ENCODE measurements around the gene GP2.

Gene GP2

DNA sequence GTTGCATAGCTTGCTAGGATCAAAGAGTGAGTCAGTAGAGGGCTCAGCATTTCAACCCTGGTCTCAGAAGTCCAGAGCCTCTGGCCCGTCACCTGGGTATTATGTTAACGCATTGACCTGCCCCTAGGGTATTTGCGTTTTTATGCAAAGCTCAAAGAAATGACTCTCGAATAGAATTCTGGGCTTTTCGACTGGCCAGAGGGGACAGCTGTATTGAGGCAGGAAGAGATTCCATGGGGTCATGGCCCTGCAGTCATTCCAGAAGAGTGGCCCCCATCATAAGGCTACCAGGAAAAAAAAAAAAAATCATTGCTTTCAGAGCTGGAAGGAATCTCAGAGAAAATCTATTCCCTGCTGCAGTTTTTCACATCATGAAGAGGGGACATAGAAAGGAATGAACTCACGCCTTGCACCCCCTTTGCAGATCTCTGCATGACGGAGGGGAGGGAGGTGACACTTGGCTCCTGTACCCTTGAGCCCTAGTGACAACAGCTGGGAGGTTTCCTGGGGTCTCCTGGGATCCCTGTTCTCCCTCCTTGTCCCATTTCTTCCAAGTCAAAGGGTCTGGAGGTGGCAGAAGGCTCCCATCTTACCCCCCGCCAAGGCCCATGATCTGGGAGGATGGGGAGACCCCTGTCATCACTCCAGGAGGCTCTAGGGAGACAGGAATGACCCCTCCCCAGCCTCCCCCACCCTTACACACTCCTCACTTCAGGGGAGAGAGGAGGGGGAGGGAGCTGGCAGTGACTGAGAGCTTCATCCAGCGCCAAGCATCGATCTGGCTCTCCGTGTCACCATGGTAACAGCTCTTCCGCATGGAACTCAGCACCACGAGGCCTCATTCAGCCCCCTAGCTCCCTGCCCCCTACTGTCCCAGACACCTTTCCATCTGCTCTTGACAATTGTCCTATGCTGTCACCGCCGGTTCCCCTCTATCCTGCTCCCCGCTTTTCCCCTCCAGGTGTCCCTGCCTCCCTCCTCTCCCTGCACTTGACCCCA, 35.8 kb downstream of the GP2 start:
- TF ChIP-seq, protein P1, sequence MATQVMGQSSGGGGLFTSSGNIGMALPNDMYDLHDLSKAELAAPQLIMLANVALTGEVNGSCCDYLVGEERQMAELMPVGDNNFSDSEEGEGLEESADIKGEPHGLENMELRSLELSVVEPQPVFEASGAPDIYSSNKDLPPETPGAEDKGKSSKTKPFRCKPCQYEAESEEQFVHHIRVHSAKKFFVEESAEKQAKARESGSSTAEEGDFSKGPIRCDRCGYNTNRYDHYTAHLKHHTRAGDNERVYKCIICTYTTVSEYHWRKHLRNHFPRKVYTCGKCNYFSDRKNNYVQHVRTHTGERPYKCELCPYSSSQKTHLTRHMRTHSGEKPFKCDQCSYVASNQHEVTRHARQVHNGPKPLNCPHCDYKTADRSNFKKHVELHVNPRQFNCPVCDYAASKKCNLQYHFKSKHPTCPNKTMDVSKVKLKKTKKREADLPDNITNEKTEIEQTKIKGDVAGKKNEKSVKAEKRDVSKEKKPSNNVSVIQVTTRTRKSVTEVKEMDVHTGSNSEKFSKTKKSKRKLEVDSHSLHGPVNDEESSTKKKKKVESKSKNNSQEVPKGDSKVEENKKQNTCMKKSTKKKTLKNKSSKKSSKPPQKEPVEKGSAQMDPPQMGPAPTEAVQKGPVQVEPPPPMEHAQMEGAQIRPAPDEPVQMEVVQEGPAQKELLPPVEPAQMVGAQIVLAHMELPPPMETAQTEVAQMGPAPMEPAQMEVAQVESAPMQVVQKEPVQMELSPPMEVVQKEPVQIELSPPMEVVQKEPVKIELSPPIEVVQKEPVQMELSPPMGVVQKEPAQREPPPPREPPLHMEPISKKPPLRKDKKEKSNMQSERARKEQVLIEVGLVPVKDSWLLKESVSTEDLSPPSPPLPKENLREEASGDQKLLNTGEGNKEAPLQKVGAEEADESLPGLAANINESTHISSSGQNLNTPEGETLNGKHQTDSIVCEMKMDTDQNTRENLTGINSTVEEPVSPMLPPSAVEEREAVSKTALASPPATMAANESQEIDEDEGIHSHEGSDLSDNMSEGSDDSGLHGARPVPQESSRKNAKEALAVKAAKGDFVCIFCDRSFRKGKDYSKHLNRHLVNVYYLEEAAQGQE (IDR thresholded peaks at IDR 0.05; ENCODE audit: low read depth): no peak
- TF ChIP-seq EP300 (IDR thresholded peaks at IDR 0.05; ENCODE audit: borderline replicate concordance) (no peak), CEBPB (IDR thresholded peaks at IDR 0.05) (no peak), CREB1 (IDR thresholded peaks at IDR 0.05; ENCODE audit: low read depth) (no peak), USF1 (IDR thresholded peaks at IDR 0.05) (no peak), ZBTB7A (IDR thresholded peaks at IDR 0.05; ENCODE audit: low read depth) (no peak), NFIC (IDR thresholded peaks at IDR 0.05) (no peak), RAD21 (IDR thresholded peaks at IDR 0.05; ENCODE audit: low read depth) (no peak), TEAD4 (IDR thresholded peaks at IDR 0.05) (no peak), TAF1 (IDR thresholded peaks at IDR 0.05; ENCODE audit: low read depth) (no peak), TCF12 (IDR thresholded peaks at IDR 0.05; ENCODE audit: low read depth) (no peak), EGR1 (IDR thresholded peaks at IDR 0.05) (no peak), YY1 (IDR thresholded peaks at IDR 0.05; ENCODE audit: low read depth) (no peak)
- TF ChIP-seq, protein P2, sequence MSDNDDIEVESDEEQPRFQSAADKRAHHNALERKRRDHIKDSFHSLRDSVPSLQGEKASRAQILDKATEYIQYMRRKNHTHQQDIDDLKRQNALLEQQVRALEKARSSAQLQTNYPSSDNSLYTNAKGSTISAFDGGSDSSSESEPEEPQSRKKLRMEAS (IDR thresholded peaks at IDR 0.05): no peak

- no peak for TF ChIP-seq EGR1 (IDR thresholded peaks at IDR 0.05)
- no peak for TF ChIP-seq NFIC (IDR thresholded peaks at IDR 0.05)
- TF ChIP-seq EP300 (IDR thresholded peaks at IDR 0.05; ENCODE audit: borderline replicate concordance): no peak
- TF ChIP-seq CREB1 (IDR thresholded peaks at IDR 0.05; ENCODE audit: low read depth): no peak
- TF ChIP-seq ZBTB7A (IDR thresholded peaks at IDR 0.05; ENCODE audit: low read depth): no peak
- no peak for TF ChIP-seq CEBPB (IDR thresholded peaks at IDR 0.05)
- no peak for TF ChIP-seq TCF12 (IDR thresholded peaks at IDR 0.05; ENCODE audit: low read depth)
These were observed 37.7 kb downstream of the GP2 start for GRCh38 chr16:20289571-20289970.

GRCh38 chr16:20285993-20286499, 41.3 kb downstream of the GP2 start:
- TF ChIP-seq USF1 (IDR thresholded peaks at IDR 0.05): no peak
- TF ChIP-seq TAF1 (IDR thresholded peaks at IDR 0.05; ENCODE audit: low read depth): no peak
- no peak for TF ChIP-seq CREB1 (IDR thresholded peaks at IDR 0.05; ENCODE audit: low read depth)
- TF ChIP-seq FOXM1 (IDR thresholded peaks at IDR 0.05; ENCODE audit: borderline replicate concordance, low read depth): no peak
- no peak for TF ChIP-seq ZBTB7A (IDR thresholded peaks at IDR 0.05; ENCODE audit: low read depth)
- TF ChIP-seq YY1 (IDR thresholded peaks at IDR 0.05; ENCODE audit: low read depth): no peak
- TF ChIP-seq RAD21 (IDR thresholded peaks at IDR 0.05; ENCODE audit: low read depth): no peak
- TF ChIP-seq EGR1 (IDR thresholded peaks at IDR 0.05): no peak
- no peak for TF ChIP-seq CEBPB (IDR thresholded peaks at IDR 0.05)
- no peak for TF ChIP-seq NFIC (IDR thresholded peaks at IDR 0.05)
- no peak for TF ChIP-seq TEAD4 (IDR thresholded peaks at IDR 0.05)
- TF ChIP-seq, protein P2 (IDR thresholded peaks at IDR 0.05): no peak
- TF ChIP-seq, protein P1 (IDR thresholded peaks at IDR 0.05; ENCODE audit: low read depth): no peak
- TF ChIP-seq TCF12 (IDR thresholded peaks at IDR 0.05; ENCODE audit: low read depth): no peak
- TF ChIP-seq EP300 (IDR thresholded peaks at IDR 0.05; ENCODE audit: borderline replicate concordance): no peak

- TF ChIP-seq TEAD4 (IDR thresholded peaks at IDR 0.05) (no peak), EGR1 (IDR thresholded peaks at IDR 0.05) (no peak), YY1 (IDR thresholded peaks at IDR 0.05; ENCODE audit: low read depth) (no peak), RAD21 (IDR thresholded peaks at IDR 0.05; ENCODE audit: low read depth) (no peak), FOXM1 (IDR thresholded peaks at IDR 0.05; ENCODE audit: borderline replicate concordance, low read depth) (no peak), CREB1 (IDR thresholded peaks at IDR 0.05; ENCODE audit: low read depth) (no peak), ZBTB7A (IDR thresholded peaks at IDR 0.05; ENCODE audit: low read depth) (no peak), TCF12 (IDR thresholded peaks at IDR 0.05; ENCODE audit: low read depth) (no peak), NFIC (IDR thresholded peaks at IDR 0.05) (no peak), CEBPB (IDR thresholded peaks at IDR 0.05) (no peak), TAF1 (IDR thresholded peaks at IDR 0.05; ENCODE audit: low read depth) (no peak), EP300 (IDR thresholded peaks at IDR 0.05; ENCODE audit: borderline replicate concordance) (no peak), USF1 (IDR thresholded peaks at IDR 0.05) (no peak)
- TF ChIP-seq, protein P1 (IDR thresholded peaks at IDR 0.05; ENCODE audit: low read depth): no peak
- TF ChIP-seq, protein P2 (IDR thresholded peaks at IDR 0.05): no peak
These were observed 47.1 kb downstream of the GP2 start for GRCh38 chr16:20280259-20280658.

Data from Ishikawa (cell line).